PC-3 (cell line): ENCODE results near the gene SEMA4C. TPM values are rescaled to one million over a fixed set of nuclear protein-coding genes. Genes with fewer than 3 reads are reported as not detected.

Experiments used
- ATAC-seq: fragments of 200-7000 bp; cut with Tn5 transposase; 2 replicates; pipeline ENCODE4 v1.9.1; 2020; ENCODE audit warnings: mild to moderate bottlenecking, moderate library complexity
- BruUV-seq: library from RNA; stranded (reverse); fragments of 400-500 nt; replicated peaks from 2 replicates; lab custom pipeline; 2021; lab: Mats Ljungman, UMichigan
- CTCF ChIA-PET: fragments of 300-600 bp; sonication (Branson Sonifier 250); formaldehyde crosslinking; loops from one replicate; lab custom pipeline; 2022; ENCODE audit warnings: antibody characterized with exemption; lab: Charles Lee
- POLR2A ChIA-PET: fragments of 300-600 bp; sonication (Branson Sonifier 250); formaldehyde crosslinking; loops from one replicate; lab custom pipeline; 2022; ENCODE audit warnings: antibody characterized with exemption; ENCODE audit not compliant: unreplicated experiment; lab: Charles Lee
- DNase-seq: peaks from one replicate; pipeline ENCODE4 v3.0.0-alpha.2; 2015
- H2AFZ ChIP-seq: fragments of 300-600 bp; sonication (generic); 2 replicates; pipeline ENCODE4 v1.6.0; 2016; ENCODE audit warnings: antibody characterized with exemption, low read length
- H3F3A ChIP-seq: fragments of 300-600 bp; sonication (generic); one replicate; pipeline ENCODE4 v1.6.0; 2017; ENCODE audit warnings: antibody characterized with exemption, low read length, control low read depth, mild to moderate bottlenecking; ENCODE audit not compliant: unreplicated experiment
- H3K27ac ChIP-seq: fragments of 300-600 bp; sonication (generic); 2 replicates; pipeline ENCODE4 v1.5.1; 2016; ENCODE audit warnings: mild to moderate bottlenecking, low read length
- H3K27me3 ChIP-seq: fragments of 300-600 bp; sonication (generic); 2 replicates; pipeline ENCODE4 v1.6.1; 2016; ENCODE audit warnings: low read length, mixed read lengths
- H3K36me3 ChIP-seq: fragments of 300-600 bp; sonication (generic); 2 replicates; pipeline ENCODE4 v1.6.1; 2016; ENCODE audit warnings: low read depth, mixed run types, low read length, mixed read lengths
- H3K4me1 ChIP-seq: fragments of 300-600 bp; sonication (generic); 2 replicates; pipeline ENCODE4 v1.5.1; 2016; ENCODE audit warnings: low read length; ENCODE audit not compliant: insufficient read depth
- H3K4me2 ChIP-seq: fragments of 300-600 bp; sonication (generic); 2 replicates; pipeline ENCODE4 v1.6.0; 2016; ENCODE audit warnings: low read length
- H3K4me3 ChIP-seq: fragments of 300-600 bp; sonication (generic); 2 replicates; pipeline ENCODE4 v1.5.1; 2016; ENCODE audit warnings: mild to moderate bottlenecking, low read length, mixed read lengths
- H3K79me2 ChIP-seq: fragments of 300-600 bp; sonication (generic); 2 replicates; pipeline ENCODE4 v1.6.1; 2017; ENCODE audit warnings: low read length, mixed read lengths
- H3K9ac ChIP-seq: fragments of 300-600 bp; sonication (generic); 2 replicates; pipeline ENCODE4 v1.6.0; 2016; ENCODE audit warnings: mild to moderate bottlenecking, low read length
- H3K9me2 ChIP-seq: fragments of 300-600 bp; sonication (generic); replicated peaks from 2 replicates; pipeline ENCODE4 v1.6.1; 2016; ENCODE audit warnings: mixed run types, low read length, mixed read lengths
- H3K9me3 ChIP-seq: fragments of 300-600 bp; sonication (generic); 2 replicates; pipeline ENCODE4 v1.6.1; 2016; ENCODE audit warnings: low read length, mixed read lengths
- H4K20me1 ChIP-seq: fragments of 300-600 bp; sonication (generic); 2 replicates; pipeline ENCODE4 v1.6.1; 2016; ENCODE audit warnings: low read length, mixed read lengths
- EZH2 ChIP-seq: fragments of 300-600 bp; sonication (generic); IDR thresholded peaks from one replicate; pipeline ENCODE4 v1.6.1; 2017; ENCODE audit warnings: antibody characterized with exemption, mild to moderate bottlenecking, low read length; ENCODE audit not compliant: unreplicated experiment
- EZH2phosphoT487 ChIP-seq: fragments of 300-600 bp; sonication (generic); IDR thresholded peaks from 2 replicates; pipeline ENCODE4 v1.6.1; 2018; ENCODE audit warnings: mild to moderate bottlenecking, antibody characterized with exemption, low read length, borderline replicate concordance
- intact Hi-C: fragments of 100-400 bp; cut with micrococcal nuclease; formaldehyde crosslinking; loops from 2 replicates; pipeline ENCODE4 v1.9.0; 2023
- total RNA-seq: library from RNA; depleted of rRNA; stranded (reverse); fragments of >200 nt; gene quantifications from 2 replicates; pipeline ENCODE4 v1.2.3, GENCODE V29; 2014
- TF ChIP-seq, protein P1 (sequence below): fragments of 300-600 bp; sonication (generic); conservative IDR thresholded peaks from 2 replicates; pipeline ENCODE4 v1.5.1; 2017; ENCODE audit warnings: antibody characterized with exemption, low read depth, mild to moderate bottlenecking, low read length

Gene SEMA4C
- total RNA-seq, 1 experiment from 2014 or later = 20.6 TPM

DNA sequence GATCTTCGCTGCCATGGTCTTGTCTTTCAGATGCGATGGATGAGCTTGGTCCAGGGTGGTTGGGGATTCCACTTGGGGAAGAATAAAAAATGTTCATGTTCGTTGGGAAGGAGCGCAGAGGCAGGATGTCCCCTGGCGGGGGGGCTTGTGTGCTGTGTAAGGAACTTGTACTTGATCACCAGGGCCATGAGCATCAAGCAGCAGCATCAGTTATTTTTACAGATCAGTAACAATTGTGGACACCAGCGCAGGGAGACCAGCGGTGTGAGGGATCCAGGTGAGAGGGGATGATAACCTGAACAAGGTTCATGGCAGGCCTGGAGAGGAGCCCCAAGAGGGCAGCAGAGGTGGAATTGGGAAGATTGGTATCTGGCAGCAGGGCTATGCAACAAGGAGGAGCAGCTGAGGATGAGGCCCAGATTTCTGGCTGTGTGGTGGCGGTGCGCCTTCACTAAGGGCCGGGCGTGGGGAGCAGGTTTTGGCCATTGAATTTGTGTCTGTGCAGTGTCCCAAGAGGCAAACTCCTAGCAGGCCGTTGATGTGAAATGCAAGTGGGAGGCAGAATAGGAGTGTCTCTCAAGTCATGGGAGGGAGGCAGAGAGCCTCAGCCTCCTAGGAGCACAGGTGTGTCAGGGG lies 49.9 kb downstream of the SEMA4C start:
- no peak for ATAC-seq
- Histone ChIP-seq H3K36me3 (no peaks in the 10 kb centered on the region), H3K9me2 (no peaks in the 10 kb centered on the region), H3K27me3 (no peaks in the 10 kb centered on the region), H3F3A (no peaks in the 10 kb centered on the region), H3K4me2 (no peak overlapping the region), H3K27ac (no peak overlapping the region), H3K79me2 (peaks cover 70% of the 10 kb centered on the region), H3K4me1 (peaks cover 30% of the 10 kb centered on the region), H3K9me3 (no peaks in the 10 kb centered on the region), H4K20me1 (peaks cover 47% of the 10 kb centered on the region), H2AFZ (no peak overlapping the region), H3K9ac (no peak overlapping the region), H3K4me3 (no peak overlapping the region)
- TF ChIP-seq EZH2phosphoT487 (no peak), EZH2 (no peak)
- TF ChIP-seq, protein P1, sequence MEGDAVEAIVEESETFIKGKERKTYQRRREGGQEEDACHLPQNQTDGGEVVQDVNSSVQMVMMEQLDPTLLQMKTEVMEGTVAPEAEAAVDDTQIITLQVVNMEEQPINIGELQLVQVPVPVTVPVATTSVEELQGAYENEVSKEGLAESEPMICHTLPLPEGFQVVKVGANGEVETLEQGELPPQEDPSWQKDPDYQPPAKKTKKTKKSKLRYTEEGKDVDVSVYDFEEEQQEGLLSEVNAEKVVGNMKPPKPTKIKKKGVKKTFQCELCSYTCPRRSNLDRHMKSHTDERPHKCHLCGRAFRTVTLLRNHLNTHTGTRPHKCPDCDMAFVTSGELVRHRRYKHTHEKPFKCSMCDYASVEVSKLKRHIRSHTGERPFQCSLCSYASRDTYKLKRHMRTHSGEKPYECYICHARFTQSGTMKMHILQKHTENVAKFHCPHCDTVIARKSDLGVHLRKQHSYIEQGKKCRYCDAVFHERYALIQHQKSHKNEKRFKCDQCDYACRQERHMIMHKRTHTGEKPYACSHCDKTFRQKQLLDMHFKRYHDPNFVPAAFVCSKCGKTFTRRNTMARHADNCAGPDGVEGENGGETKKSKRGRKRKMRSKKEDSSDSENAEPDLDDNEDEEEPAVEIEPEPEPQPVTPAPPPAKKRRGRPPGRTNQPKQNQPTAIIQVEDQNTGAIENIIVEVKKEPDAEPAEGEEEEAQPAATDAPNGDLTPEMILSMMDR = no peak
- CTCF ChIA-PET = no interaction called here
- POLR2A ChIA-PET = no interaction called here
- intact Hi-C loops = loop anchor here (5.0 kb wide), 1 partner anchor 78 kb away; the partner anchor contains the start of gene LMAN2L
- BruUV-seq = no TSS peak
- no peak for DNase-seq

GRCh38 chr2:96819128-96819875 lies 50.6 kb downstream of the SEMA4C start:
- DNase-seq = no peak
- Histone ChIP-seq H3K9ac (no peak overlapping the region), H3K79me2 (peaks cover 63% of the 10 kb centered on the region), H3K4me2 (peak overlapping the region; percentile 91; the same call in 1 of the 2 replicates), H2AFZ (no peak overlapping the region), H3K4me1 (peaks cover 28% of the 10 kb centered on the region), H3K9me2 (no peaks in the 10 kb centered on the region), H3K9me3 (no peaks in the 10 kb centered on the region), H3K27me3 (no peaks in the 10 kb centered on the region), H3F3A (no peaks in the 10 kb centered on the region), H3K36me3 (no peaks in the 10 kb centered on the region), H4K20me1 (peaks cover 43% of the 10 kb centered on the region), H3K27ac (no peak overlapping the region), H3K4me3 (no peak overlapping the region)
- ATAC-seq = no peak
- ChIA-PET CTCF (no interaction called here), POLR2A (no interaction called here)
- no TSS peak for BruUV-seq
- TF ChIP-seq EZH2phosphoT487 = no peak
- TF ChIP-seq, protein P1 = no peak
- TF ChIP-seq EZH2 = no peak
- intact Hi-C loops = loop anchor here (5.0 kb wide), 1 partner anchor 77 kb away; the partner anchor contains the start of gene LMAN2L
